ENCODE measurements around the gene EGFR. TPM values are rescaled to one million over a fixed set of nuclear protein-coding genes. Genes with fewer than 3 reads are reported as not detected.

EGFR gene
- total RNA-seq, 2 experiments from 2014 or later = not detected

DNA sequence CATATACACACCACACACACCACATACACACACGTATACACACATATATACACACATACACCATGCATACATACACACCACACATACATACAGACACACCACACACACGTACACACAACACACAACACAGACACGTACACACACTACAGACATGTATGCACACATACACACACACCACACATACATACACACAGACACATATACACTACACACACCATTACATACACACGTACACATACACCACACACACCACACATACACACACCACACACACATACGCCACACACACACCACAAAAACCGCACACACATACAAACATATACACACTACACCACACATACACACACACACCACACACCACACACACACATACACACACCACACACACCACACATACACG, 184.5 kb downstream of the EGFR start:
- H3K4me3 Mint-ChIP-seq = no peak overlapping the region
- H3K27me3 Mint-ChIP-seq = peaks cover 5% of the 10 kb centered on the region
- no peaks in the 10 kb centered on the region for H3K9me3 Mint-ChIP-seq
- DNase-seq = no peak
- peaks cover 4% of the 10 kb centered on the region for H3K4me1 Mint-ChIP-seq
- no peaks in the 10 kb centered on the region for H3K36me3 Mint-ChIP-seq (ENCODE audit: low read depth)
- H3K27ac Mint-ChIP-seq = no peak overlapping the region
- ChIA-PET POLR2A (no interaction called here), CTCF (no interaction called here)

GRCh38 chr7:55205124-55205955, 186.5 kb downstream of the EGFR start:
- Mint-ChIP-seq H3K4me3 (no peak overlapping the region), H3K27ac (no peak overlapping the region)
- CTCF ChIA-PET = no interaction called here

DNA sequence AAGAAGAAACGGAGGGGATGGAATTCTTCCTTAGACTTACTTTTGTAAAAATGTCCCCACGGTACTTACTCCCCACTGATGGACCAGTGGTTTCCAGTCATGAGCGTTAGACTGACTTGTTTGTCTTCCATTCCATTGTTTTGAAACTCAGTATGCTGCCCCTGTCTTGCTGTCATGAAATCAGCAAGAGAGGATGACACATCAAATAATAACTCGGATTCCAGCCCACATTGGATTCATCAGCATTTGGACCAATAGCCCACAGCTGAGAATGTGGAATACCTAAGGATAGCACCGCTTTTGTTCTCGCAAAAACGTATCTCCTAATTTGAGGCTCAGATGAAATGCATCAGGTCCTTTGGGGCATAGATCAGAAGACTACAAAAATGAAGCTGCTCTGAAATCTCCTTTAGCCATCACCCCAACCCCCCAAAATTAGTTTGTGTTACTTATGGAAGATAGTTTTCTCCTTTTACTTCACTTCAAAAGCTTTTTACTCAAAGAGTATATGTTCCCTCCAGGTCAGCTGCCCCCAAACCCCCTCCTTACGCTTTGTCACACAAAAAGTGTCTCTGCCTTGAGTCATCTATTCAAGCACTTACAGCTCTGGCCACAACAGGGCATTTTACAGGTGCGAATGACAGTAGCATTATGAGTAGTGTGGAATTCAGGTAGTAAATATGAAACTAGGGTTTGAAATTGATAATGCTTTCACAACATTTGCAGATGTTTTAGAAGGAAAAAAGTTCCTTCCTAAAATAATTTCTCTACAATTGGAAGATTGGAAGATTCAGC, 187.6 kb downstream of the EGFR start:
- no peaks in the 10 kb centered on the region for H3K36me3 Mint-ChIP-seq (ENCODE audit: low read depth)
- no peak overlapping the region for H3K27ac Mint-ChIP-seq
- ChIA-PET CTCF (no interaction called here), POLR2A (no interaction called here)
- H3K27me3 Mint-ChIP-seq = peaks cover 2% of the 10 kb centered on the region
- peaks cover 4% of the 10 kb centered on the region for H3K4me1 Mint-ChIP-seq
- H3K9me3 Mint-ChIP-seq = no peaks in the 10 kb centered on the region
- DNase-seq = no peak
- H3K4me3 Mint-ChIP-seq = no peak overlapping the region

More at GRCh38 chr7:55205124-55205955, 186.5 kb downstream of the EGFR start:
- DNase-seq = no peak
- POLR2A ChIA-PET = no interaction called here
- Mint-ChIP-seq H3K9me3 (no peaks in the 10 kb centered on the region), H3K27me3 (peaks cover 2% of the 10 kb centered on the region), H3K4me1 (peaks cover 4% of the 10 kb centered on the region), H3K36me3 (ENCODE audit: low read depth) (no peaks in the 10 kb centered on the region)

- H3K36me3 Mint-ChIP-seq (ENCODE audit: low read depth) = no peaks in the 10 kb centered on the region
These were observed 188.8 kb downstream of the EGFR start for GRCh38 chr7:55207436-55208125.

GRCh38 chr7:55209366-55209765, 190.5 kb downstream of the EGFR start:
- ChIA-PET CTCF (no interaction called here), POLR2A (no interaction called here)
- Mint-ChIP-seq H3K36me3 (ENCODE audit: low read depth) (no peaks in the 10 kb centered on the region), H3K27me3 (peaks cover 4% of the 10 kb centered on the region), H3K27ac (no peak overlapping the region), H3K4me3 (no peak overlapping the region), H3K9me3 (no peaks in the 10 kb centered on the region), H3K4me1 (peaks cover 4% of the 10 kb centered on the region)
- no peak for DNase-seq

More at GRCh38 chr7:55207436-55208125, 188.8 kb downstream of the EGFR start:
- POLR2A ChIA-PET = interaction anchor here (0.5 kb wide), 1 partner anchor 142 kb away, joined by 3 read pairs; no protein-coding TSS in a partner anchor
- Mint-ChIP-seq H3K9me3 (no peaks in the 10 kb centered on the region), H3K4me1 (peaks cover 4% of the 10 kb centered on the region), H3K27me3 (peaks cover 2% of the 10 kb centered on the region), H3K27ac (no peak overlapping the region), H3K4me3 (no peak overlapping the region)
- DNase-seq = no peak
- CTCF ChIA-PET = interaction anchor here (0.6 kb wide), 1 partner anchor 11 kb away, joined by 3 read pairs; no protein-coding TSS in a partner anchor

DNA sequence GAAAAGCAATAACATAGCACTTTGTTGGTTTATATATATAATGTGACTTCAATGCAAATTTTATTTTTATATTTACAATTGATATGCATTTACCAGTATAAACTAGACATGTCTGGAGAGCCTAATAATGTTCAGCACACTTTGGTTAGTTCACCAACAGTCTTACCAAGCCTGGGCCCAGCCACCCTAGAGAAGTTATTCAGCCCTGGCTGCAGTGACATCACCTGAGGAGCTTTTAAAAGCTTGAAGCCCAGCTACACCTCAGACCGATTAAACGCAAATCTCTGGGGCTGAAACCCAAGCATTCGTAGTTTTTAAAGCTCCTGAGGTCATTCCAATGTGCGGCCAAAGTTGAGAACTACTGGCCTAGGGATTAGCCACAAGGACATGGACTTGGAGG, 191.4 kb downstream of the EGFR start:
- ChIA-PET POLR2A (no interaction called here), CTCF (no interaction called here)
- H3K27ac Mint-ChIP-seq = no peak overlapping the region
- peaks cover 4% of the 10 kb centered on the region for H3K4me1 Mint-ChIP-seq
- no peak for DNase-seq
- H3K4me3 Mint-ChIP-seq = no peak overlapping the region
- H3K36me3 Mint-ChIP-seq (ENCODE audit: low read depth) = no peaks in the 10 kb centered on the region
- peaks cover 6% of the 10 kb centered on the region for H3K27me3 Mint-ChIP-seq
- no peaks in the 10 kb centered on the region for H3K9me3 Mint-ChIP-seq

DNA sequence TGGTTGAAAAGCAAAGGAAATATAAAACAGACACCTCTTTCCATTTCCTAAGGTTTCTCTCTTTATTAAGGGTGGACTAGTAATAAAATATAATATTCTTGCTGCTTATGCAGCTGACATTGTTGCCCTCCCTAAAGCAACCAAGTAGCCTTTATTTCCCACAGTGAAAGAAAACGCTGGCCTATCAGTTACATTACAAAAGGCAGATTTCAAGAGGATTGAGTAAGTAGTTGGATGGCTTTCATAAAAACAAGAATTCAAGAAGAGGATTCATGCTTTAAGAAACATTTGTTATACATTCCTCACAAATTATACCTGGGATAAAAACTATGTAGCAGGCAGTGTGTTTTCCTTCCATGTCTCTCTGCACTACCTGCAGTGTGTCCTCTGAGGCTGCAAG, 191.9 kb downstream of the EGFR start:
- H3K36me3 Mint-ChIP-seq (ENCODE audit: low read depth) = no peaks in the 10 kb centered on the region
- no peak overlapping the region for H3K4me3 Mint-ChIP-seq
- DNase-seq = no peak
- ChIA-PET POLR2A (no interaction called here), CTCF (no interaction called here)
- H3K27me3 Mint-ChIP-seq = peaks cover 6% of the 10 kb centered on the region
- H3K27ac Mint-ChIP-seq = no peak overlapping the region
- peaks cover 4% of the 10 kb centered on the region for H3K4me1 Mint-ChIP-seq
- H3K9me3 Mint-ChIP-seq = no peaks in the 10 kb centered on the region

DNA sequence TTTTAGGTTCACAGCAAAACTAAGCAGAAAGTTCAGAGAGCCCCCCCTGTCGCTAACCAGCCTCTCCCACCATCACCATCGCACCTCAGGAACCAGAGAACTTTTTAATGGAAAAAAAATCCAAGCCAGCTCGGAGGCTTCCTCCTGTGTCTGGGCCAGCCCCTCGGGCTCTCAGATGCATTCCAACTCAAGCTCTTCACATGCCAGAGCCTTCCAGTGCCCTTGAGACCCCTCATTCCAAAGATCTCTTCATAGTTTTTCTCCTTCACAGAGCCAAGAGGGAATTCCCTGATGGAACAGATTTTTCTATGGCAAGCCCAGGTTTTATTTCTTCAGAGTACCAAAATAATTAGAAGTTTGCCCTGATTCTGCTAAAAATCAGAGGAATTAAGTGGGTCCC, 192.9 kb downstream of the EGFR start:
- H3K36me3 Mint-ChIP-seq (ENCODE audit: low read depth) = no peaks in the 10 kb centered on the region
- H3K27ac Mint-ChIP-seq = no peak overlapping the region
- no peak overlapping the region for H3K4me3 Mint-ChIP-seq
- peaks cover 4% of the 10 kb centered on the region for H3K27me3 Mint-ChIP-seq
- DNase-seq = no peak
- H3K9me3 Mint-ChIP-seq = no peaks in the 10 kb centered on the region
- peaks cover 2% of the 10 kb centered on the region for H3K4me1 Mint-ChIP-seq
- CTCF ChIA-PET = no interaction called here
- POLR2A ChIA-PET = no interaction called here

DNA sequence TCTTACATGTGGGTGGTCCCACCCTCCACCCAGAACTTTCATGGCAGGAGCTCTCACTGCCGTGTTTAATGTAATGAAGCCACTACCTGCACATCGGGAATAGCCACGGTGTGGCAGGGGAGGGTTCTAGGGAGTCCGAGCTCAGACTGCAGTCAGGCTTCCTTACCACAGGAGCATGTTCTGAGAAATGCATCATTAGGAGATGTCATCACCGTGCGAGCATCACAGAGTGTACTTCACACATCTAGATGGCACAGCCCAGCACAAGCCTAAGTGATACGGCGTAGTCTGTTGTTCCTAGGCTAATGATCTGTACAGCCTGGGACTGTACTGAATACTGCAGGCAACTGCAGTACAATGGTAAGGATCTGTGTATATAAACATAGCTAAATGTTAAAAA, 193.4 kb downstream of the EGFR start:
- CTCF ChIA-PET = no interaction called here
- peaks cover 4% of the 10 kb centered on the region for H3K27me3 Mint-ChIP-seq
- no peak overlapping the region for H3K27ac Mint-ChIP-seq
- H3K36me3 Mint-ChIP-seq (ENCODE audit: low read depth) = no peaks in the 10 kb centered on the region
- no peak overlapping the region for H3K4me3 Mint-ChIP-seq
- no peaks in the 10 kb centered on the region for H3K4me1 Mint-ChIP-seq
- DNase-seq = no peak
- no peaks in the 10 kb centered on the region for H3K9me3 Mint-ChIP-seq
- POLR2A ChIA-PET = no interaction called here

- Mint-ChIP-seq H3K36me3 (ENCODE audit: low read depth) (no peaks in the 10 kb centered on the region), H3K9me3 (no peaks in the 10 kb centered on the region), H3K4me1 (no peaks in the 10 kb centered on the region), H3K4me3 (no peak overlapping the region), H3K27ac (no peak overlapping the region), H3K27me3 (peaks cover 4% of the 10 kb centered on the region)
- POLR2A ChIA-PET = no interaction called here
- DNase-seq = no peak
- CTCF ChIA-PET = no interaction called here
These were observed 194.0 kb downstream of the EGFR start for GRCh38 chr7:55212838-55213237.

DNA sequence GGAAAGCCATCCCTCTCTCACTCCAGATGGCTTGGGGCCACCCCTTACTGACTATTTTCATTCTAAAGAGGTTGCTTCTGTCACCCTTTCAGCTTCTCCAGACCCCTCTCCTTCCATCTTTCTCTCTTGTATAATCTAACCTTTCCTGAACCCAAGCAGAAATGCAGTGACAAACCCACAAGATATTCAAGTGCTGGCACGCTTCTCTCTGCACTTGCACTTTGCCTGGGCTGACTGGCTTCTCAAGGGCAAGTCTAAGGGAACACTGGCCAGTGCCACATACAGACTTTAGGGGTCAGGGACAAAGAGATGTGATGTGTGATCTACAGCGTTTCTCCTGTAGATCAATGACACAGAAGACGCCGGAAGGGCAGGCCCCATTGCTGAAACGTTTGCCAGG, 195.9 kb downstream of the EGFR start:
- H3K27me3 Mint-ChIP-seq = peaks cover 4% of the 10 kb centered on the region
- no peak overlapping the region for H3K27ac Mint-ChIP-seq
- H3K4me1 Mint-ChIP-seq = no peaks in the 10 kb centered on the region
- H3K4me3 Mint-ChIP-seq = no peak overlapping the region
- no peaks in the 10 kb centered on the region for H3K36me3 Mint-ChIP-seq (ENCODE audit: low read depth)
- ChIA-PET POLR2A (no interaction called here), CTCF (no interaction called here)
- DNase-seq = no peak
- H3K9me3 Mint-ChIP-seq = no peaks in the 10 kb centered on the region

DNA sequence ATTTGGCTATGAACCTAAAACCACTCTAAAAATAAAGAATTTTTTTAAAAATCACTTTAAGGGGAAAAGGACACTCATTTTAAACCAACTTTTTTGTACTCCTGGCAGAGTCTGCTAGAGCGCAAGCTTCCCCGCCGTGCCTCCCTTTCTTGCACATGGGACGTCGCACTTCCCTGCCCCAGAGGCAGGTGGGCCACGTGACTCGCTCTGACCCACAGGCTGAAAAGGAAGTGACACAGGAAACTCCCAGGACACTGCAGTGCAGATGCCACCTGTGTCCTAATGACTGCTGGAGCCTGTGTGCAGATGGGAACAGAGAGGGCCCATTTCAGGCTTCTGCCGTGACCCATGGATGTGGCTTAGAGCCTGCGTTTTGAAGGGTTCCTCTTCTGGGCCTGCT, 204.2 kb downstream of the EGFR start:
- Mint-ChIP-seq H3K9me3 (no peaks in the 10 kb centered on the region), H3K27me3 (peaks cover 4% of the 10 kb centered on the region), H3K36me3 (ENCODE audit: low read depth) (no peaks in the 10 kb centered on the region), H3K27ac (no peak overlapping the region), H3K4me3 (no peak overlapping the region), H3K4me1 (no peaks in the 10 kb centered on the region)
- CTCF ChIA-PET = interaction anchor here (1.4 kb wide), 1 partner anchor 32 kb away, joined by 3 read pairs; no protein-coding TSS in a partner anchor
- no peak for DNase-seq
- POLR2A ChIA-PET = no interaction called here

GRCh38 chr7:55224111-55224510, 205.3 kb downstream of the EGFR start:
- no peak overlapping the region for H3K4me3 Mint-ChIP-seq
- ChIA-PET CTCF (interaction anchor here (1.4 kb wide), 1 partner anchor 31 kb away, joined by 3 read pairs; no protein-coding TSS in a partner anchor), POLR2A (no interaction called here)
- no peak for DNase-seq
- no peaks in the 10 kb centered on the region for H3K9me3 Mint-ChIP-seq
- H3K27me3 Mint-ChIP-seq = peaks cover 11% of the 10 kb centered on the region
- no peak overlapping the region for H3K27ac Mint-ChIP-seq
- H3K4me1 Mint-ChIP-seq = no peaks in the 10 kb centered on the region
- no peaks in the 10 kb centered on the region for H3K36me3 Mint-ChIP-seq (ENCODE audit: low read depth)

Measured in activated CD4-positive, alpha-beta memory T cell treated with anti-CD3 and anti-CD28 coated beads, Interleukin-2, amount 10 ng/mL, durations not matched to agents 7 days and 5 days (primary cell).